Common myeloid progenitor, CD34-positive (primary cell): ENCODE results near the gene ARHGAP25. TPM values are rescaled to one million over a fixed set of nuclear protein-coding genes. Genes with fewer than 3 reads are reported as not detected.

Experiments used
- CTCF ChIA-PET: fragments of 350-600 bp; sonication (Branson Sonifier 250); formaldehyde crosslinking; loops from one replicate; lab custom pipeline; 2021; ENCODE audit warnings: antibody characterized with exemption; lab: Charles Lee
- POLR2A ChIA-PET: fragments of 350-600 bp; sonication (Branson Sonifier 250); formaldehyde crosslinking; loops from one replicate; lab custom pipeline; 2021; ENCODE audit warnings: antibody characterized with exemption; lab: Charles Lee
- DNase-seq, 3 donors: peaks; one replicate each; pipeline versions ENCODE4 v3.0.0 to v3.0.0-alpha.2; 2013
- H3K27ac ChIP-seq, 2 experiments: 1 replicate in 1 of 2; 2 replicates in 1 of 2; pipeline ENCODE4 v1.7.0; 2013; ENCODE audit warnings: inconsistent platforms in 2 of 2, low read length in 2 of 2, mild to moderate bottlenecking in 2 of 2, low read depth in 1 of 2, moderate library complexity in 1 of 2; ENCODE audit not compliant: severe bottlenecking in 2 of 2, insufficient read depth in 1 of 2, poor library complexity in 1 of 2
- H3K27me3 ChIP-seq, 5 experiments: replicated peaks in 2 of 5; 1 replicate in 3 of 5; 2 replicates in 2 of 5; pipeline versions ENCODE4 v1.6.1 to v1.7.0; 2013; ENCODE audit warnings: low read length in 4 of 5, mild to moderate bottlenecking in 2 of 5, moderate library complexity in 2 of 5, inconsistent platforms in 1 of 5; ENCODE audit not compliant: insufficient read depth in 5 of 5, control insufficient read depth in 4 of 5
- H3K36me3 ChIP-seq, 4 experiments: 1 replicate in 2 of 4; 2 replicates in 2 of 4; pipeline versions ENCODE4 v1.6.1 to v1.7.0; 2013; ENCODE audit warnings: low read length in 3 of 4, control low read depth in 1 of 4, mild to moderate bottlenecking in 1 of 4; ENCODE audit not compliant: control insufficient read depth in 4 of 4, insufficient read depth in 4 of 4
- H3K4me1 ChIP-seq, 4 experiments: 1 replicate in 3 of 4; 2 replicates in 1 of 4; pipeline versions ENCODE4 v1.6.1 to v1.7.1; 2013; ENCODE audit warnings: low read length in 3 of 4, mild to moderate bottlenecking in 3 of 4, control low read depth in 1 of 4, inconsistent platforms in 1 of 4, moderate library complexity in 1 of 4; ENCODE audit not compliant: control insufficient read depth in 4 of 4, insufficient read depth in 4 of 4; ENCODE audit errors: control extremely low read depth in 1 of 4
- H3K4me3 ChIP-seq, 7 experiments: 1 replicate in 4 of 7; 2 replicates in 3 of 7; pipeline versions ENCODE4 v1.5.1 to v1.7.0; 2013; ENCODE audit warnings: mild to moderate bottlenecking in 7 of 7, low read length in 6 of 7, moderate library complexity in 6 of 7, inconsistent platforms in 2 of 7, low read depth in 2 of 7, control low read depth in 1 of 7; ENCODE audit not compliant: insufficient read depth in 4 of 7, control insufficient read depth in 1 of 7; ENCODE audit errors: extremely low read depth in 1 of 7
- H3K9me3 ChIP-seq, 5 experiments: 1 replicate in 4 of 5; 2 replicates in 1 of 5; pipeline versions ENCODE4 v1.6.1 to v1.7.1; 2013; ENCODE audit warnings: low read length in 4 of 5, mild to moderate bottlenecking in 2 of 5, inconsistent platforms in 1 of 5, low read depth in 1 of 5, moderate library complexity in 1 of 5; ENCODE audit not compliant: control insufficient read depth in 4 of 5, insufficient read depth in 2 of 5; ENCODE audit errors: control extremely low read depth in 1 of 5
- WGBS: methylation state at CpG from one replicate; pipeline ENCODE4 v1.1.5; 2013; ENCODE audit not compliant: insufficient coverage; 5-methylcytosine and 5-hydroxymethylcytosine counted together
- polyA plus RNA-seq: library from polyadenylated mRNA; unstranded; fragments of 120-200 nt; gene quantifications from one replicate; pipeline ENCODE4 v1.2.1, GENCODE V29; 2013

ARHGAP25 gene, protein sequence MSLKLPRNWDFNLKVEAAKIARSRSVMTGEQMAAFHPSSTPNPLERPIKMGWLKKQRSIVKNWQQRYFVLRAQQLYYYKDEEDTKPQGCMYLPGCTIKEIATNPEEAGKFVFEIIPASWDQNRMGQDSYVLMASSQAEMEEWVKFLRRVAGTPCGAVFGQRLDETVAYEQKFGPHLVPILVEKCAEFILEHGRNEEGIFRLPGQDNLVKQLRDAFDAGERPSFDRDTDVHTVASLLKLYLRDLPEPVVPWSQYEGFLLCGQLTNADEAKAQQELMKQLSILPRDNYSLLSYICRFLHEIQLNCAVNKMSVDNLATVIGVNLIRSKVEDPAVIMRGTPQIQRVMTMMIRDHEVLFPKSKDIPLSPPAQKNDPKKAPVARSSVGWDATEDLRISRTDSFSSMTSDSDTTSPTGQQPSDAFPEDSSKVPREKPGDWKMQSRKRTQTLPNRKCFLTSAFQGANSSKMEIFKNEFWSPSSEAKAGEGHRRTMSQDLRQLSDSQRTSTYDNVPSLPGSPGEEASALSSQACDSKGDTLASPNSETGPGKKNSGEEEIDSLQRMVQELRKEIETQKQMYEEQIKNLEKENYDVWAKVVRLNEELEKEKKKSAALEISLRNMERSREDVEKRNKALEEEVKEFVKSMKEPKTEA
- 38.9 TPM for polyA plus RNA-seq

DNA sequence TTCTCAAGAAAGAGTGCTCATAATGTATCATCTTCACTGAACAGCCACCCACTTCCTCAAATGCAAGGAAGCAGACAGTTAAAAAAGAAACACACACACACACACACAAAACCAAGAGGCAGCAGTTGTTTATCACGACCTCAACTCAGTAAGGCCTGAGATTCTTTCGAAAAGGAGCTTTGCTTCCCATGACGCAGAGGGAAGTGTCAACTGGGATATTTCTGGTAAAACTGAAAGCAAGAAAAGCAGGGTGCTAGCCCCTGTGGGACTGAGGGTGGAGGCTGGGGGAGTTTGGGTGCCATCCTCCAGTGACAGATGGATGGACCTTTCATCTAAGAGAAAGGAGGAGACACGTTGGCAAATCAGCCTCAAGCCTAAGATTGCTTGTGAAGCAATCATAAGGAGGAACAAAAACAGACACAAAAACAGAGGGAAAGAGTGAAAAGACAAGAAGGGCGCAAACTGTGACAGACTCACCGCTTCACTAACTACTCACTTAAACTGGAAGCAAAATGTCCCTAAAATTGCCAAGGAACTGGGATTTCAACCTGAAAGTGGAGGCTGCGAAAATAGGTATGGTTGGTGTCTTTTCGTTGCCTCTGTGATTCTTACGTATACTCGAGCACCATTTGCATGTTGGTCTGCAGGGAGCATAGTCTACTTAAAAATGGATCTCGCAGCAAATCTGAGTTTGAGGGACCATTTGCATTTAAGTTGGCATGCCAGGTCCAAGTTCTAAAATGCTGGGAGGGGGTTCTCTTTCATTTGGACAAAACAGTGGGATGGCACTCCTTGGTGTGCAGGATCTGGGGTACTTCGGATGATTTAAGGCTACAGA lies at the start of gene ARHGAP25:
Gene ARHGAP25, plus strand, starts transcription at position 124 of the 838 bp plus-strand sequence. Its CDS starts 389 bp downstream, at position 513.
- 6% methylated on average over 7 of the region's 12 CpGs for WGBS
- Histone ChIP-seq H3K36me3 (peaks cover 0 to 17% (median 4%) of the 10 kb centered on the region in 4 experiments), H3K4me3 (peak within 1 kb of the TSS in 6 of 7 experiments; percentile 71 to 90 (median 86)), H3K27me3 (no peaks in the 10 kb centered on the region), H3K27ac (peak within 1 kb of the TSS; percentile 71 to 85), H3K4me1 (peaks cover 59 to 93% (median 77%) of the 10 kb centered on the region in 4 experiments), H3K9me3 (no peaks in the 10 kb centered on the region)
- POLR2A ChIA-PET = interaction anchor here (0.7 kb wide), 3 partner anchors 15 to 58 kb away, joined by 3 read pairs; no protein-coding TSS in a partner anchor
- CTCF ChIA-PET = interaction anchor here (0.6 to 4.6 kb wide), 12 partner anchors 9 to 173 kb away, joined by 3 to 42 read pairs (median 6); no protein-coding TSS in a partner anchor
- peak; percentile 59 to 95 (median 89) for DNase-seq

- DNase-seq = no peak
- WGBS = 100% methylated on average over 5 of the region's 5 CpGs
- POLR2A ChIA-PET = no interaction called here
- H3K36me3 ChIP-seq = no peaks in the 10 kb centered on the region
- peaks cover 19 to 27% (median 21%) of the 10 kb centered on the region in 4 experiments for H3K4me1 ChIP-seq
- H3K27me3 ChIP-seq = no peaks in the 10 kb centered on the region
- H3K27ac ChIP-seq = no peak overlapping the region
- CTCF ChIA-PET = no interaction called here
- H3K9me3 ChIP-seq = peaks cover 0 to 4% (median 0%) of the 10 kb centered on the region in 5 experiments
- H3K4me3 ChIP-seq = no peak overlapping the region
Observed at GRCh38 chr2:68686178-68686577, 48.4 kb upstream of the ARHGAP25 start.

DNA sequence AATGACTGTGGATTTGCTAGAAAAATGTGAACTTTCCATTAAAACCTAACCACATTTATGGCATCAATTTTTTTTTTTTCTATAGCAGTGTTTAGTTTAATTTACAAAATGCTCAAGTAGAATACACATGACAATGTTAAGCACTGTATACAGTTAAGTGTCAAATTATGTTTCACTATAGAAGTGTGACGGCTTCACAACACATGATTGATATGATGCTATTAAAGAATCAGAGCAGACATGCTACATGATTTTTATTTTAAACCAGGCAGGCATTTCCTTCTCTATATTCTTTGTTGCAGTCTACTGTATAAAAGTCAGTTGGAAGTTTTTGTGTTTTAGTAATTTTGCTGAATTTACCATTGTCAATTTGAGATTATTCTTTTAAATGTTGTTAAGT lies 47.6 kb upstream of the ARHGAP25 start:
- Histone ChIP-seq H3K36me3 (no peaks in the 10 kb centered on the region), H3K4me3 (no peak overlapping the region), H3K27ac (no peak overlapping the region), H3K4me1 (peaks cover 19 to 28% (median 21%) of the 10 kb centered on the region in 4 experiments), H3K27me3 (no peaks in the 10 kb centered on the region), H3K9me3 (no peaks in the 10 kb centered on the region)
- no peak for DNase-seq
- no CpG with 5 or more reads among the region's 1 CpG for whole genome bisulfite sequencing
- ChIA-PET CTCF (no interaction called here), POLR2A (no interaction called here)

DNA sequence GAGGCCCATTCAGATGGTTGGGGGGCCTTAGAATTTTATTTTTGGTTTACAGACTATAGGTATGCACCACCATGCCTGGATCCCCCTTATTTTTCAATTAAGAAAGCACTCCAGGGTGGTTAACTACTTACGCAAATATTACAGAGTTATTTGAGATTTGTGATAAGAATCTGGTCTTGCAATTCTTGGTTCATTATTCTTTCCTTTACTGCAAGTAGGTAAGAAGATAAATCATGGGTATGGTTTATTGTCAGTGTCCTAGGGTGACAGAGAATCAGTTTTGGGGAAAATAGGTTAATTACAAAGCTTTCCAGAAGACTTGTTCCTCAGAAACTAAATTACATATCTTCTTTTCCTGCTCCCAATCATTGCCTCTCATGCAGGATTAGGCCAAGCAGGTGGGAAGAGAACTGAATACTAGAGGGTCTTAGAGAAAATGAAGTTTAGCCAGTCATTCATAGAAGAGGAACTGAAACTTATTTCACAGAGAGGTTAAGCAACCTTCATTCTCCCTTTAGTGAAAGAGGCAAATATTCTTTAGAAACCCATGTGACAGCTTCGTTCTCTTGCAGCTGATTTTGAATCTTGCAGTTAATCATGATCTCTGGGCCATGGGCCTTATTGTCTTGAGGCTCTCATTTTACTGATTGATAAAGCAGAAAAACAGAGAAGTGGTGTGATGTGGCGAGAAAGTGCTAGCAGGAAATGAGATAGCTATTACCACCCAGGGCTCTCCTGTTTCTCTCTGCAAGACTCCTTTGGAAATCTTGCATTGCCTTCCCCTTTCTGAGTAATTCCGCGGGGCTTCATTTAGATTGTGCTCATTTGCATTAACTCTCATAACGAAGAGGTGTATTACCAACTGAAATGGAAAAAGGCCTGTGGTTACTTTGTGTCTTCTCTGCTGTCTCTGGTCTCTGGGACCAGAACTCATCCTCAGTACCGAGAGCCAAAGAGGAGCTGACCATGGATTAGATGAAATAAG lies 44.8 kb upstream of the ARHGAP25 start:
- Histone ChIP-seq H3K27me3 (no peaks in the 10 kb centered on the region), H3K36me3 (no peaks in the 10 kb centered on the region), H3K27ac (peak overlapping the region in 1 of 2 experiments; percentile 22), H3K4me3 (peak overlapping the region in 5 of 7 experiments; percentile 16 to 49 (median 41)), H3K9me3 (no peaks in the 10 kb centered on the region), H3K4me1 (peaks cover 19 to 42% (median 24%) of the 10 kb centered on the region in 4 experiments)
- DNase-seq = peak; percentile 40 to 84 (median 73)
- WGBS = 20% methylated on average over 5 of the region's 7 CpGs
- POLR2A ChIA-PET = no interaction called here
- CTCF ChIA-PET = interaction anchor here (0.9 to 3.8 kb wide), 3 partner anchors 12 to 227 kb away, joined by 3 to 15 read pairs (median 3); no protein-coding TSS in a partner anchor

DNA sequence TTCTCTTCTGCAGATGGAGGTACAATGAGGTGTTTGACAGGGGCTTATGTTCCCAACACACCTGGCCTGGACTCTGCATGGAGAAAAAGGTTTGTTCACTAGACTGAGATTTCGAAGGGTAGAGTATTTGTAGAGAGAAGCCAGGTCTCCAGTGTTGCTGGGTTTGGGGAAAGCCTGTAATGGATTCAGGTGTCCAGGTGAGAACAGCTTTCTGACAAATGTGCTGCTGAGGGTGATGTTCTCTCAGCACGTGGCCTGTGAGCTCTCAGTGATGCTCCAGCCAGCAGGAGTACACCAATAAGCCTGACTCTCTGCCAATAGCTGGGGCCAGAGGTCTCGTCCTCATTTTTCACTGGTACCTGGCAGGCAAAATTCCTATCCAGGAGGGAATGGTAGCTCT lies 43.8 kb upstream of the ARHGAP25 start:
- Histone ChIP-seq H3K4me3 (no peak overlapping the region), H3K9me3 (no peaks in the 10 kb centered on the region), H3K4me1 (peaks cover 19 to 42% (median 24%) of the 10 kb centered on the region in 4 experiments), H3K27ac (no peak overlapping the region), H3K36me3 (no peaks in the 10 kb centered on the region), H3K27me3 (no peaks in the 10 kb centered on the region)
- DNase-seq = no peak
- WGBS = 100% methylated on average over 3 of the region's 3 CpGs
- ChIA-PET POLR2A (no interaction called here), CTCF (interaction anchor here (0.9 to 3.8 kb wide), 3 partner anchors 11 to 226 kb away, joined by 3 to 15 read pairs (median 3); no protein-coding TSS in a partner anchor)

- CTCF ChIA-PET = interaction anchor here (0.5 to 3.8 kb wide), 6 partner anchors 10 to 227 kb away, joined by 3 to 15 read pairs (median 4); no protein-coding TSS in a partner anchor
- Histone ChIP-seq H3K27me3 (no peaks in the 10 kb centered on the region), H3K27ac (no peak overlapping the region), H3K4me3 (no peak overlapping the region), H3K36me3 (no peaks in the 10 kb centered on the region), H3K9me3 (peaks cover 0 to 7% (median 3%) of the 10 kb centered on the region in 5 experiments), H3K4me1 (peaks cover 19 to 42% (median 24%) of the 10 kb centered on the region in 4 experiments)
- peak in 2 of 3 donors; percentile 40 to 51 for DNase-seq
- no CpG with 5 or more reads among the region's 1 CpG for WGBS
- POLR2A ChIA-PET = no interaction called here
Observed at GRCh38 chr2:68692511-68692910, 42.1 kb upstream of the ARHGAP25 start.
